Memory B cell (primary cell): Measurements from ENCODE around the gene GRIK5.
A peak's percentile ranks its signal among the peaks of the same experiment; 100 is the strongest.

Experiments
- ATAC-seq: fragments of 150-1000 bp; cut with Tn5 transposase; 2 replicates; pipeline ENCODE4 v1.10.0; 2021; ENCODE audit warnings: low read depth, mild to moderate bottlenecking, moderate library complexity
- DNase-seq, 2 donors: peaks; one replicate each; pipeline ENCODE4 v3.0.0; 2022; ENCODE audit warnings: low spot score in 2 of 2
- H3K27ac Mint-ChIP-seq: one replicate; pipeline ENCODE4 v1.8.0; 2022; ENCODE audit warnings: mild to moderate bottlenecking, moderate library complexity, mixed read lengths
- H3K27me3 Mint-ChIP-seq: one replicate; pipeline ENCODE4 v1.8.0; 2022; ENCODE audit warnings: mixed read lengths
- H3K36me3 Mint-ChIP-seq: one replicate; pipeline ENCODE4 v1.8.0; 2022; ENCODE audit warnings: mild to moderate bottlenecking, mixed read lengths
- H3K4me1 Mint-ChIP-seq: one replicate; pipeline ENCODE4 v1.8.0; 2022; ENCODE audit warnings: mixed read lengths
- H3K4me3 Mint-ChIP-seq: one replicate; pipeline ENCODE4 v1.8.0; 2022; ENCODE audit warnings: mild to moderate bottlenecking, moderate library complexity, mixed read lengths
- H3K9me3 Mint-ChIP-seq: one replicate; pipeline ENCODE4 v1.8.0; 2022; ENCODE audit warnings: mixed read lengths

GRIK5 gene

GRCh38 chr19:41974652-41975051, 95.4 kb downstream of the GRIK5 start:
- ATAC-seq (no peak), DNase-seq (no peak)
- no peak overlapping the region for H3K4me3 Mint-ChIP-seq
- no peaks in the 10 kb centered on the region for H3K4me1 Mint-ChIP-seq
- no peaks in the 10 kb centered on the region for H3K27me3 Mint-ChIP-seq
- no peak overlapping the region for H3K27ac Mint-ChIP-seq
- H3K36me3 Mint-ChIP-seq = peaks cover 2% of the 10 kb centered on the region
- no peaks in the 10 kb centered on the region for H3K9me3 Mint-ChIP-seq

DNA sequence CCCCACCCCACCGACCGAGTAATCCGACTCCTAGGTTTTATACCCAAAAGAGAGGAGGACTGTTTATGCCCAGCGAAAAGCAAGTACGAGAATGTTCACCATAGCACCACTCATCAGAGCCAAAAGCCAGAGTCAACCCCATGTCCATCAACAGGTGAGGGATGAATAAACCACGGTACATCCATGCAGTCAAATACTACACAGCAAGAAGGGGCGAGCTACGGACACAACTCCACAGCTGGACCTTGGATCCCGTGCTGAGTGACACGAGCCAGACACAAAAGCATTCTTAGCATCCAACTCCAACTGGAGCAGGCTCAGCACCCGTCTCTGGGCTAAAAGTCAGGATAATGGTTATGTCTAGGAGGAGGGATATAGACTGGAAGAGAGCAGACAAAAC, 98.6 kb downstream of the GRIK5 start:
- DNase-seq (no peak), ATAC-seq (no peak)
- H3K36me3 Mint-ChIP-seq = peaks cover 3% of the 10 kb centered on the region
- H3K4me3 Mint-ChIP-seq = no peak overlapping the region
- H3K9me3 Mint-ChIP-seq = no peaks in the 10 kb centered on the region
- no peaks in the 10 kb centered on the region for H3K4me1 Mint-ChIP-seq
- no peak overlapping the region for H3K27ac Mint-ChIP-seq
- H3K27me3 Mint-ChIP-seq = peaks cover 6% of the 10 kb centered on the region

DNA sequence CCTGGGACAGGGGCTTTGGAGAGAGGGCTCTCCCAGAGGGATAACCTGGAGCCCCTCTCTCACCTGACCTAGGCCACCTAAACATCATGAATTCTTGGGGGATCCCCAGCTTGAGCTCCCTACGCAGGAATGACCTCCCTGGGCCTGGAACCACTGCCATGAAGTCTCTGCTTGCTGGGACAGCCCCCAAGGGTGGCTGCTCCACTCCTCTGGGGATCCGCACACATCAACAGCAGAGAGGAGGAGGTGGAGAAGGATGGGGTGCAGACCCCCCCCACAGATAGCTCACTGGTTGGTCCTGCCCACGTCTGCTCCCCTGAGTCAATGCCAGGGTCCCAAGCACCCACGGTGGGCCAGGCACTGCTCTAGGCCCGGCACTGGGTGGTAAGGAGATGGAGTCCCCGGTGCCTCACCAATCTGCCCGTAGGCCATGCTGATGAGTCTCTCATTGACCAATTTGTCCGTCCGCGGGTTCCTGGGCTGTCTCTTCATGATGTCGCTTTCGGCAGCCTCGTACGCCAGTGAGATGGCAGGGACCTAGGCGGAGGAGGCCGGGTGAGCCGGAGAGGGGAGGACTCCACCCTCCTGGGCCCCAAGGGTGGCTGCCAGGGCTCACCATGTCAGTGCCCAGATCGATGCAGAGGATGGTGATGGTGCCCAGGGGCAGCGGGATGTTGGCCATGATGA, 100.1 kb downstream of the GRIK5 start:
- Mint-ChIP-seq H3K27ac (no peak overlapping the region), H3K36me3 (peaks cover 2% of the 10 kb centered on the region), H3K9me3 (no peaks in the 10 kb centered on the region), H3K27me3 (peaks cover 6% of the 10 kb centered on the region), H3K4me3 (no peak overlapping the region), H3K4me1 (no peaks in the 10 kb centered on the region)
- no peak for ATAC-seq
- DNase-seq = no peak

- DNase-seq = no peak
- no peaks in the 10 kb centered on the region for H3K9me3 Mint-ChIP-seq
- peaks cover 6% of the 10 kb centered on the region for H3K27me3 Mint-ChIP-seq
- no peaks in the 10 kb centered on the region for H3K4me1 Mint-ChIP-seq
- no peak for ATAC-seq
- no peak overlapping the region for H3K27ac Mint-ChIP-seq
- peaks cover 2% of the 10 kb centered on the region for H3K36me3 Mint-ChIP-seq
- H3K4me3 Mint-ChIP-seq = no peak overlapping the region
Measured at GRCh38 chr19:41968751-41969595, 101.0 kb downstream of the GRIK5 start.

DNA sequence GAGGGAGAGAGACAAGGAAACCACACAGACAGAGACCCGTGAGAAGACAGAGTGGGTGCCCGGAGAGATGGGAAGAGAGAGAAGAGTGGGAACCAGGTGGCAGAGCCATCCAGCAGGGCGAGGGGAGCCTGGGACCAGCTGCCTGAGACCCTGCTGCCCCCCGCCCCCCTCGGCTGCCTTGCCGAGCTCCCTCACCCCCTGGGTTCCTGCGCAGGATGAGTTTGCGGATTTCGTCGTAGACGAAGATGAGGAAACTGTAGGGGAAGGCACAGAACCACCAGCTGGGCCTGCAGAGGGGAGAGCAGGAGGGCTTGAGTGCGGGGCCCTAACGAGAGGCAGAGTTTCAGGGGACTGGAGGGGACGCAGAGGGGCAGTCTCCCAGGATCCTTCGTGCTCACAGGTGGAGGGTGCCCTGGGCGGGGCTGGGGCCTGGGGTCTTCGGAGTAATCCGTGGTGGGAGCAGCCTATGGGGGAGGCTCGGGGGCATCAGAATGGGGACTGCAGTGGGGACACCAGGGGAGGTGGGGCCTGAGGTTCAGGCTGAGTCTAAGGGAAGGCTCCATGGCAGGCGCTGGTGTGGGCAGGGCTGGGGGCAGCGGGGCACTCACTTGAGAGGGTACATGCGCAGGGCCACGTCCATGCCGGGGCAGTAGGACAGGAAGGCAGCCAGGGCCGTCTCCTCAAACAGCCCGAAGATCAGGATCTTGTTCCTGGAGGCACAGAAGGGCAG, 102.8 kb downstream of the GRIK5 start:
- H3K9me3 Mint-ChIP-seq = no peaks in the 10 kb centered on the region
- peaks cover 9% of the 10 kb centered on the region for H3K27me3 Mint-ChIP-seq
- ATAC-seq (no peak), DNase-seq (no peak)
- H3K4me1 Mint-ChIP-seq = no peaks in the 10 kb centered on the region
- peaks cover 2% of the 10 kb centered on the region for H3K36me3 Mint-ChIP-seq
- H3K27ac Mint-ChIP-seq = no peak overlapping the region
- H3K4me3 Mint-ChIP-seq = no peak overlapping the region

- H3K36me3 Mint-ChIP-seq = peaks cover 2% of the 10 kb centered on the region
- H3K4me3 Mint-ChIP-seq = no peak overlapping the region
- H3K9me3 Mint-ChIP-seq = no peaks in the 10 kb centered on the region
- DNase-seq (no peak), ATAC-seq (no peak)
- H3K4me1 Mint-ChIP-seq = no peaks in the 10 kb centered on the region
- H3K27me3 Mint-ChIP-seq = peaks cover 14% of the 10 kb centered on the region
- H3K27ac Mint-ChIP-seq = no peak overlapping the region
Measured at GRCh38 chr19:41965106-41965505, 104.9 kb downstream of the GRIK5 start.

DNA sequence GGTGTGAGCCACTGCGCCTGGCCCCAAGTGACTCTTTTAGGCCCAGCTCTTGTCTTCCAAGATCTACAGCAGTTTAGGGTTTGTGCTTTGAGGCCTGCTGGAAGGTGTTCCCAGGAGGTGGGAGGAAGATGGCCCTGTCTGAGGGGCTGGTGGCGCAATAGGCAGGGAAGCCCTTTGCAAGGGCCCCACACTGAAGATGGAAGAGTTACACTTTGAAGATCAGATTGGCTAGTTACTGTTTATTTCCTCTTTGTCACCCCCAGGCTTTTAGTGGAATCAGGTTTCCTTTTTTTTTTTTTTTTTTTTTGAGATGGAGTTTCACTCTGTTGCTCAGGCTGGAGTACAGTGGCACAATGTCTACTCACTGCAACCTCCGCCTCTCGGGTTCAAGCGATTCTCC, 109.0 kb downstream of the GRIK5 start:
- no peak for ATAC-seq
- no peak for DNase-seq
- Mint-ChIP-seq H3K9me3 (no peaks in the 10 kb centered on the region), H3K36me3 (peaks cover 2% of the 10 kb centered on the region), H3K4me1 (peaks cover 12% of the 10 kb centered on the region), H3K27ac (no peak overlapping the region), H3K27me3 (peaks cover 7% of the 10 kb centered on the region), H3K4me3 (peak overlapping the region; percentile 34)

DNA sequence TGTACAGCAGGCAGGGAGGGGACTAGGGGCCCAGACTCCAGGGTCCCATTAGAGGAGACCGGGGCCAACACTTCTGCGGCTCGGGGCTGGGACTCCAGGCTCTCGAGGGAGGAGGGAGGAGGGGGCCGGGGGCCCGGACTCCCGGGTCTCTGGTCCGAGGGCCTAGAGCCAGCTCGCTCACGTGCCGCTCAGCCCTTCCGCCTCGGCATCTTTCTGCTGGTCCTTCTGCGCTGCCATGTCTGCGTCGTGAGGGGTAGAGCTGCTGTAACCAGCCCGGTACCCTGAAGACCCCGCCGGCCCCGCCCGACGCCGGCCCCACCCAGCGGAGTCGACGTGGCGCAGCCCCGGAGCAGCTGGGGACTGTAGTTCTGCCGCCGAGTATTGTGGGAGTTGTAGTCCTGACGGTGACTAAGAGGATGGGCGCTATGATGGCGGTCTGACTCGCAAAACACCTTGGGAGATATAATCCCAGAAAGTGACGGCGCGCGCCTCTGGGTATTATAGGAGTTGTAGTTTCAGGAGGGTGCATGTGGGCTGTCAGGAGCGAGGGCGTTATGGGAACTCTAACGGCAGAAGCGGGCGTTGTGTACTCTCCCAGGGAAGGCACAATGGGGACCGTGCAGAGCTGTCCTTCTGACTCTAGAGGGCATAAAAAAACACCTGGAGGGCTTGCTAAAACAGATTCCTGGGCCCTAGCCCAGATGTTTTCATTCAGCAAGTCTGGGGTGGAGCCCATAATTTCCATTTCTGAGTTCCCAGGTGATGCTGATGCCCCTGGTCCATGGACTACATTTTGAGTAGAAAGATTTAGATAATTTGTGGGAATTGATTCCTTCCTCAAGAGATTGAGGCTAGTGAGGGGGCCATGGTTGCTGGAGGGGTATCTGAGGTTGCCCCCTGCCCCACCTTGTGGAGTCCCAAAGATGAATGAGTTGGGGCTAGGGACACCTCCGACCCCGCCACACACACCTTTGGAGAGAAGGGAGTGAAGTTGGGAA, 110.7 kb downstream of the GRIK5 start, which contains the start of gene RABAC1:
Gene RABAC1, minus strand, starts transcription at position 266 of the 998 bp plus-strand sequence. Its CDS starts 29 bp downstream, at position 237.
- Mint-ChIP-seq H3K4me3 (peak within 1 kb of the TSS; percentile 92), H3K36me3 (peaks cover 3% of the 10 kb centered on the region), H3K27me3 (peaks cover 7% of the 10 kb centered on the region), H3K9me3 (no peaks in the 10 kb centered on the region), H3K4me1 (peaks cover 12% of the 10 kb centered on the region), H3K27ac (peak within 1 kb of the TSS; percentile 25)
- ATAC-seq = peak; percentile 88
- peak; percentile 77 to 83 for DNase-seq

DNA sequence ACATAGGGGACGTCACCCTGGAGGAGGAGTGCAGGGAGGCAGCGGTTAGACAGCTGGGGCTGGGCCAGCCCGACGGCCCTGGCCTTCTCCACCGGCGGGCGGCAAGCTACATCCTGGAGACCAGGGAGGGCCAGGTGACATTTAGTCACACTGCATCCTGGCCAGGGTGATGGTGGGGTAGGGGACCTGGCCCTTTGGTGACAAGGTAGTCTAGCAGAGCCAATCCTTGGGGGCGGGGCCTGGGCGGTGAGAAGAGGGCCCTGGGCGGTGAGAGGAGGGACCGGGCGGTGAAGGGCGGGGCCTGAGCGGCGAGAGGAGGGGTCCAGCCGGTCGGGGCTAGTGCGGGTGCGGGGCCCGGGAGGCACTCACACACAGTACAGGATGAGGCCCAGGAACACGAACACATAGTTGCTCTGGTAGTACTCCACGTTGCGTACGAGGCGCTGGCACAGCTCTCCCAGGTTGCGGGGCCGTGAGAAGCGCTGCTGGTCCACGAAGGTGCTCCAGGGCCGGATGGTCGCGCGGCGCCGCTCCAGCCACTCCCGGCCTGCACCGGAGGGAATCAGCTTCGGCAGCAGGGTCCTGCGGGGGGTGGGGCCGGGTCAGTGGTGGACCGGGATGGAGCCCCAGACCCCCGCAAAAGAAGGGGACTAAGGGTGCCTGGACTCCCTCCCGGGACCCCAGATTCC, 111.5 kb downstream of the GRIK5 start:
- peaks cover 7% of the 10 kb centered on the region for H3K27me3 Mint-ChIP-seq
- peak; percentile 56 to 73 for DNase-seq
- peaks cover 12% of the 10 kb centered on the region for H3K4me1 Mint-ChIP-seq
- no peaks in the 10 kb centered on the region for H3K9me3 Mint-ChIP-seq
- peak overlapping the region; percentile 92 for H3K4me3 Mint-ChIP-seq
- H3K36me3 Mint-ChIP-seq = peaks cover 3% of the 10 kb centered on the region
- H3K27ac Mint-ChIP-seq = peak overlapping the region; percentile 25
- peak; percentile 58 for ATAC-seq

DNA sequence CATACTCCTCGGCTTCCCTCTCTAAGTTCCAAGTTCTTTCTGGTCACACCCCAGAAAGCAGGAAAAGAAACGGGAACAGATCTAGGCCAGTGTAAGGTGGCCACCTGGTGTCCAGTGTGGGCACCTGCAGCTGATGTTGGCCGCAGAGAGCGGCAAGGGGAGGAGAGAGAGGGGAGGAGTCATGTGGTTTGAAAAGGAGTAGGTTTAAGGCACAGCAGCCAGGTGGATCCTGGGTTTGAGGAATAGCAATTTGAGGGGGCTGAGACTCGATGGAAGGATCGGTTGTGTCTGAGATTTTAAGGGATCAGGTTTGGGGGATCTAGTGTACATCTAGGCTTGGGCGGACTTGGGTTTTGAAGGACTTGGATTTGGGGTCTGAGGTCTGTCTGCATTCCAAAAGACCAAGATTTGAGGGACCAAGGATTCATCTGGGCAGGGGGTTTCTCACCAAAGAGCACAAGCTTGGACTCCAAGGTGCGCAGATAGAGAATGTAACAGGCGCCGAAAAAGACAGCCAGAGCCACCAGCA, 112.1 kb downstream of the GRIK5 start:
- Mint-ChIP-seq H3K27ac (peak overlapping the region; percentile 25), H3K4me3 (peak overlapping the region; percentile 92), H3K4me1 (peaks cover 12% of the 10 kb centered on the region), H3K27me3 (peaks cover 5% of the 10 kb centered on the region), H3K36me3 (peaks cover 3% of the 10 kb centered on the region), H3K9me3 (no peaks in the 10 kb centered on the region)
- ATAC-seq (peak; percentile 31), DNase-seq (no peak)

GRCh38 chr19:41957161-41957837, 112.7 kb downstream of the GRIK5 start:
- peak overlapping the region; percentile 92 for H3K4me3 Mint-ChIP-seq
- H3K9me3 Mint-ChIP-seq = no peaks in the 10 kb centered on the region
- ATAC-seq = no peak
- peaks cover 12% of the 10 kb centered on the region for H3K4me1 Mint-ChIP-seq
- no peak for DNase-seq
- peak overlapping the region; percentile 25 for H3K27ac Mint-ChIP-seq
- H3K36me3 Mint-ChIP-seq = peaks cover 3% of the 10 kb centered on the region
- peaks cover 5% of the 10 kb centered on the region for H3K27me3 Mint-ChIP-seq

GRCh38 chr19:41956621-41957020, 113.4 kb downstream of the GRIK5 start:
- H3K36me3 Mint-ChIP-seq = peaks cover 3% of the 10 kb centered on the region
- H3K4me3 Mint-ChIP-seq = no peak overlapping the region
- H3K27ac Mint-ChIP-seq = no peak overlapping the region
- ATAC-seq (no peak), DNase-seq (no peak)
- no peaks in the 10 kb centered on the region for H3K9me3 Mint-ChIP-seq
- H3K4me1 Mint-ChIP-seq = peaks cover 18% of the 10 kb centered on the region
- peaks cover 2% of the 10 kb centered on the region for H3K27me3 Mint-ChIP-seq
